ENCODE measurements around the gene ANO2.

ANO2 gene

GRCh38 chr12:5809586-5809985 is 135.5 kb downstream of the ANO2 start:
- no peak for DNase-seq

- DNase-seq, result no peak
Measured at GRCh38 chr12:5808981-5809380, 136.1 kb downstream of the ANO2 start.

- no peak for DNase-seq
Measured at GRCh38 chr12:5807514-5808219, 137.4 kb downstream of the ANO2 start.

GRCh38 chr12:5807090-5807414 is 138.0 kb downstream of the ANO2 start:
- DNase-seq, result no peak

- DNase-seq, result no peak
Measured at GRCh38 chr12:5806371-5807089, 138.5 kb downstream of the ANO2 start.

GRCh38 chr12:5803532-5803931 is 141.5 kb downstream of the ANO2 start:
- no peak for DNase-seq

- no peak for DNase-seq
Measured at GRCh38 chr12:5798242-5799015, 146.6 kb downstream of the ANO2 start.

GRCh38 chr12:5797661-5798060 is 147.4 kb downstream of the ANO2 start:
- no peak for DNase-seq

- no peak for DNase-seq
Measured at GRCh38 chr12:5796959-5797225, 148.2 kb downstream of the ANO2 start.

- DNase-seq, result peak; percentile 46
Measured at GRCh38 chr12:5796171-5796958, 148.7 kb downstream of the ANO2 start.

GRCh38 chr12:5794156-5794555 is 150.9 kb downstream of the ANO2 start:
- no peak for DNase-seq

GRCh38 chr12:5792343-5792742 is 152.7 kb downstream of the ANO2 start:
- DNase-seq, result no peak

GRCh38 chr12:5789469-5789968 is 155.5 kb downstream of the ANO2 start:
- no peak for DNase-seq

- no peak for DNase-seq
Measured at GRCh38 chr12:5787828-5788227, 157.2 kb downstream of the ANO2 start.

- DNase-seq, result no peak
Measured at GRCh38 chr12:5785601-5786000, 159.5 kb downstream of the ANO2 start.

GRCh38 chr12:5784462-5785130 is 160.5 kb downstream of the ANO2 start:
- DNase-seq, result no peak

- no peak for DNase-seq
Measured at GRCh38 chr12:5783289-5783920, 161.7 kb downstream of the ANO2 start.

- DNase-seq, result no peak
Measured at GRCh38 chr12:5780536-5780935, 164.5 kb downstream of the ANO2 start.

- no peak for DNase-seq
Measured at GRCh38 chr12:5779401-5779800, 165.7 kb downstream of the ANO2 start.

GRCh38 chr12:5778821-5779220 is 166.2 kb downstream of the ANO2 start:
- no peak for DNase-seq

- no peak for DNase-seq
Measured at GRCh38 chr12:5777451-5777850, 167.6 kb downstream of the ANO2 start.

- no peak for DNase-seq
Measured at GRCh38 chr12:5776091-5776490, 169.0 kb downstream of the ANO2 start.
